GM21367 (cell line): Measurements from ENCODE around the gene TMEM187.

Experiments
- ATAC-seq: cut with Tn5 transposase; IDR thresholded peaks from one replicate; pipeline ENCODE4 v1.9.1; 2021; ENCODE audit not compliant: unreplicated experiment

The TMEM187 gene

GRCh38 chrX:154018518-154019060, 46.0 kb downstream of the TMEM187 start:
- ATAC-seq, result no peak

- ATAC-seq, result peak; percentile 17
Measured at GRCh38 chrX:154019061-154019621, 46.6 kb downstream of the TMEM187 start.

- peak; percentile 62 for ATAC-seq
Measured at GRCh38 chrX:154019633-154020528, 47.3 kb downstream of the TMEM187 start, which contains the start of gene IRAK1. IRAK1 (minus strand) TSS chrX:154019902; CDS start chrX:154019812, 90 bp downstream.

- ATAC-seq, result no peak
Measured at GRCh38 chrX:154020536-154021115, 48.1 kb downstream of the TMEM187 start.

- ATAC-seq, result no peak
Measured at GRCh38 chrX:154021131-154021611, 48.6 kb downstream of the TMEM187 start.

GRCh38 chrX:154022108-154022507, 49.6 kb downstream of the TMEM187 start:
- ATAC-seq, result no peak

GRCh38 chrX:154023276-154024000, 50.9 kb downstream of the TMEM187 start:
- ATAC-seq, result no peak

- no peak for ATAC-seq
Measured at GRCh38 chrX:154024271-154024670, 51.7 kb downstream of the TMEM187 start.

GRCh38 chrX:154025230-154025629, 52.7 kb downstream of the TMEM187 start:
- no peak for ATAC-seq

- no peak for ATAC-seq
Measured at GRCh38 chrX:154026136-154027021, 53.8 kb downstream of the TMEM187 start.

- ATAC-seq, result no peak
Measured at GRCh38 chrX:154027022-154027402, 54.5 kb downstream of the TMEM187 start.

GRCh38 chrX:154027986-154028385, 55.4 kb downstream of the TMEM187 start:
- no peak for ATAC-seq

- ATAC-seq, result no peak
Measured at GRCh38 chrX:154028502-154029184, 56.1 kb downstream of the TMEM187 start.

GRCh38 chrX:154029439-154029838, 56.9 kb downstream of the TMEM187 start:
- no peak for ATAC-seq

GRCh38 chrX:154030266-154030665, 57.7 kb downstream of the TMEM187 start:
- no peak for ATAC-seq

- ATAC-seq, result no peak
Measured at GRCh38 chrX:154030715-154031305, 58.3 kb downstream of the TMEM187 start.

- ATAC-seq, result no peak
Measured at GRCh38 chrX:154032160-154032559, 59.6 kb downstream of the TMEM187 start.

- no peak for ATAC-seq
Measured at GRCh38 chrX:154032653-154033052, 60.1 kb downstream of the TMEM187 start.
